IPS DF 4.7 (cell line): Measurements from ENCODE around the gene RASSF1.
"Not testable (repeated sequence)": the region's sequence is repeated elsewhere in the genome, so short reads cannot be mapped to it uniquely, and the experiment has no call there.

ENCODE experiments used
- DNase-seq: peaks from one replicate; pipeline ENCODE4 v3.0.0-alpha.2; 2013; ENCODE audit warnings: low spot score; ENCODE audit errors: extremely low read depth

The RASSF1 gene

DNA sequence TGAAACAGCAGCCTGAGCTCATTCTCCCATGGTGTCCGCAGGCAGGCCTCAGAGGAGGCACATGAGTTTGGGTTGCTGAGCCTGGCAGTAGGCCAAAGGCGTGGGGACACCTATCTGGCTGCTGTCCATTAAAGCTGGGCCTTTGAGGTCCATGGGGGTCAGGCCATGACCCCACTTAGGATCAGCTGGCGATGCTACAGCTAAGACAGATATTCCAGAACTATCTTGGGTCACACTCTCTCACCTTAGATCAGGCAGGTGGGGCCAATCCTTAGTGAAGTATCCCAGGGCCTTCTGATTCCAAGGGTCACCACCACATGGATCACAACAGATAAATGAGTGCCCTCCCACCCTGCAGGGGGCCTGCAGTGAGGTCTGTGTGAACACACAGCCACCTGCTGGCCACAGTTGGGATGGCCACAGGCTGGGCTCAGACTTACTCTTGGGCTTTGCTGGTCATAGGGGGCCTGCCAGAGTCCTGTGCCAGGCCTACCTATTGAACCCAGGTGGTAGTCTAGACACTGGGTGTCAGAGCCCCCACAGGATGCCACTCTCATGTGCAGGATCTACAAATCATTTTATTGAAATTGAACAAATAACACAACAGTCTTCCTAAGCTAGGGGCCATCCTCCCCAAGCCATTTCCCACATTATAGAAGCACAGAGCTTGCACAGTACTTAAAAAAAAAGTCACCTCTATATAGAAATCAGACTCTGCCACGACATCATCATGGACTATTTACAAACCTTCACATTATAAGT, 16.1 kb downstream of the RASSF1 start:
- DNase-seq, result no peak

DNA sequence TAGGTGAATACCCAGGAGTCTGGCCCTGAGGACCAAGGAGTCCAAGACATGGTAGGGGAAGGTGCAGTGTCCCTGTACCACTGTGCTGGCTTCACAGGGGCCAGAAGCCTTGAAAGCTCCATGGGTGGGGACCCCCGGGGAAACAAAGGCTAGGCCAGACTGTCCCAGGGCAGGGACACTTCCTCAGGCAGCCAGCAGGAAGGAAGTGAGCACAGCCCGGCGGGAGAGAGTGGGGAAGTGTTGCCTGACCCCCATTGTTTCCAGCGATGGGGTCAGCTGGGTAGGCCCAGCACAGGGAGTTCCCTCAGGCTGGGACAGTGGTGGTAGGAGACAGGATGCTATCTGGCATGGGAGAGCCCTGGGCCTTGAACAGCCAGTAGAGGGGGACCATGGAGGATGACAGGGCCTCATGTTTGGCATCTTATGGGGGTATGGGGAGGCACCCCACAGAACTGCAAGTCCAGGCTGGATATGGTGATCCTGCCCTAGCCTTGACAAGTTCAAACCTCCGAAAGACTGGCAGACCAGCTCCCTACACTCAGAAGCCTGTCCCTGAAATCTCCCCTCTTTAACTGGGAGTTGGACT, 16.9 kb downstream of the RASSF1 start:
- DNase-seq, result no peak

DNA sequence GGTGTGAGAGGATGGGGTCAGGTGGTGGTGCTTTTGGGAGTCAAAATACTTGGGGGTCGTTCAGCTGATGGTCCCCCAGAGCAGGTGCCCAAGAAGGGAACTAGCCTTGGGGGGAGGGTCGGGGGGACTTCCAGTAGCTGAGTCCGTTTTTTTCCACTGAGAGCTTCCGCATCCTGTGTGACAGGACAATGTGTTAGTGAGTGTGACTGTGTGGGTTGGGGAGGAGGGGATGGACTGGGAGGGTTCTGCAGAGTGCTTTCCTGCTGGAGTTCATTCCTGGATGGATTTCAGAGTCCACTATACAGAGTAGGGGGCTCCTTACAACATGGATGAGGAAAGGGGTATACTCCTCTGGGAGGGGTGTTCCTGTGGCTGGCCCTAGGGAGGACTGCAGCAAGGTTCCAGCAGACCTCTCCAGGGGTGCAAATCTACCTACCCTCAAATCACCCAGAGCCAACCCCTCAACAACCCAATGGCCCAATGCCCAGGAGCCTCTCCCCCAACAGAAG, 17.5 kb downstream of the RASSF1 start:
- DNase-seq, result no peak

DNA sequence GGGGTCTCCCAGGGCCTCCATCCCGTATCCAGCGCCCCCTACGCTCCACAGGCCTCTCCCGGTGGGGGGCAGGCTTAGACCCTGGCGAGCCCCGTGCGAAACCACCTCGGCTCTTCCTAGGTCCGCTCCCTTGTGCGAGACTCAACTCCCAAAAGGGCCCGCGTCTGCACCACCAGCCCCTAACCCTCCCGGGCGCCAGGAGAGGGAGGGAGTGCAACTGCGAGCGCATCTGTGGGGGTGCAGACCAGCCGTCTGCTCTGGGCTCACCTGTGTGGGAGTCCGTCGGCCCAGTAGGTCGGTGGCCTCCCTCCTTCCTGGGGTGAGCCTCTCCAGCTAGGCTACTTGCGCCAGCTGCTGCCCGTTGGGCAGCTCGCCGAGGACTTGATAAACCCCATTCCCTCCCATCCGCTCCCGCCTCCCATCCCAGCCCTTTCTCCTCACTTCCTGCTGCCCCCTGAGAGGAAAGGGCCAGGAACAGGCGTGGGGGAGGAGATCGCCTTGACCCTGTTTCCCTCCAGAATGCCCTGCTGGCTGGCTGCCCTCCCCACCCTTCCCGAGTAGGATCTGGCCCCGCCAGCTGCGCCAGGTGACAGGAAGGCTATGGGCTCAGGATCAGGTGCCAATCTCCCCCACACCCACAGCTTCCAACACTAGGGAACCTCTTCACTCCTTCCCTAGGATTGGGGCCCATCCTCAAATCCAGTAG, 18.1 kb downstream of the RASSF1 start, which contains the start of gene HYAL2:
HYAL2 (minus strand) TSS at position 360 of the 706 bp plus-strand sequence. CDS start 2,256 bp downstream, outside the sequence.
- DNase-seq, result no peak

DNA sequence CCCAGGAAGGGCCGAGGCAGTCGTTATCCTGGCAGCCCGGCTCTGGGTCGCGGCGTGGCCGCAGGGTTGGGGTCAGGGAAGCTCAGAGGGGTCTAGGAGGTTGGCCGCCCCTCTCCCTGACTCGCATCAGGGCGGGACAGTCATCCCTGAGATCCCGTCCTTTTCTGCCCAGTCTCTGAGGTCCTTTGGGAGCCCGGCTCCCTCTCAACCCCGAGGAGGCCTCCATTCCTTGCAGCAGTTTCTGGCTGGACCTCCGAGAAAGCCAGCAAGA, 18.6 kb downstream of the RASSF1 start:
- DNase-seq, result no peak

DNA sequence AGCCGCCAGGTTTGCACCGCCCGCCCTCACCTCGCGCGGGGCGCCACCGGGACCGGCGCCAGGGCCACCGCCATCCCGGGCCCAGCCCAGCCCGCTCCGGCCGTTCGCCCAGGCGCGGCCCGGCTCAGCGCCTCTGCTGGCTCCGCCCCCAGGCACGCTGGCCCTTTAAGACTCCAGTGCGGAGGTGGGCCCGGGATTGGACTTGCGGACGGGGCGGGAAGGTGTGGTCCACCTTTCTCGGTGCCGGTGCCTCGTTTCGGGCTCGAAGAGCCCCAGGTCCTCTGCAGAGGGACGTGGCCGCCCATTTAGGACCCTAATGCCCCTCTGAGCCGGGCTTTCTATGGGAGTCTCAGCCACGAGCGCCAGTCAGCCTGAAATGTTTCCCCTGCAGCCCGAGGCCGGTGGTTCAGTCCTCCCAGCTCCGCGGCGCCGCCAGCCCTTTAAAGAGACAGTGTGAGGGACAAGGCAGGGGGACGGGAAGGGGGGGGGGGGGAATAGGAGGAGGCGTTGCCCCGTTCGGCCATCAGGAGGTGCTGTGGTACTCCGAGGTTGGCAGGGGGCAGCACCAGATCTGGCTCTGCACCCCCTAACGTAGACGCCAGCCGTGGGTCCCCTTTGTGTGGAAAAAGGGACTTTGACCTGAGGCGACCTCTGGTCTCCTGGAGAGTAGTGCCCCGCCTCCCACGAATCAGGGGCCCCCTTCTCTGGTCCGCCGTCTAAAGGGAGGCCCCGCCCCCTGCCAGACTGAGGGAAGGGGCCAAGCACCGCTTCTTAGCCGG, 19.1 kb downstream of the RASSF1 start:
- no peak for DNase-seq

DNA sequence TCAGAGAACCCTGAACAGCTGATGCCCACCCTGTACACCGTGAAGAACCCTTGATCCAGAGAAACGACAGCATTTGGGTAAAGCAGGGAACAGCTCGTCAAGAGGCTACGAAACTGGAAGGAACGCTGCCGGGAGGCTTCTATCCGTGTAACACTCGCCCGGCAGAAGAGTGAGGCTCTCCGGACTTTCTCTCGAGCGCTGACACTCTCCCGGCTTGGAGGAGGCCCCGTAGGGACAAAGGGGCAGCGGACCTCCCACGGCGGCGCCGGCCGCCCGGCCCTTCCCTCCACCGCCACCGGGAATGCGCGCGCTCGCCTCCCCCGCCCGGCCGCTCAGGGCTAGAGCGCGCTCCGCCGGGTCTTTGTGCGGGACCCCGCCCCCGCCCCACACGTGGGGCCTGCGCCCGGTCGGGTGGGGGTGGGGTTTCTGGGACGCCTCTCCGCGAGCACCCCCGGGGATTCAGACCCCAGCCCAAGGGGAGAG, 19.7 kb downstream of the RASSF1 start:
- no peak for DNase-seq

DNA sequence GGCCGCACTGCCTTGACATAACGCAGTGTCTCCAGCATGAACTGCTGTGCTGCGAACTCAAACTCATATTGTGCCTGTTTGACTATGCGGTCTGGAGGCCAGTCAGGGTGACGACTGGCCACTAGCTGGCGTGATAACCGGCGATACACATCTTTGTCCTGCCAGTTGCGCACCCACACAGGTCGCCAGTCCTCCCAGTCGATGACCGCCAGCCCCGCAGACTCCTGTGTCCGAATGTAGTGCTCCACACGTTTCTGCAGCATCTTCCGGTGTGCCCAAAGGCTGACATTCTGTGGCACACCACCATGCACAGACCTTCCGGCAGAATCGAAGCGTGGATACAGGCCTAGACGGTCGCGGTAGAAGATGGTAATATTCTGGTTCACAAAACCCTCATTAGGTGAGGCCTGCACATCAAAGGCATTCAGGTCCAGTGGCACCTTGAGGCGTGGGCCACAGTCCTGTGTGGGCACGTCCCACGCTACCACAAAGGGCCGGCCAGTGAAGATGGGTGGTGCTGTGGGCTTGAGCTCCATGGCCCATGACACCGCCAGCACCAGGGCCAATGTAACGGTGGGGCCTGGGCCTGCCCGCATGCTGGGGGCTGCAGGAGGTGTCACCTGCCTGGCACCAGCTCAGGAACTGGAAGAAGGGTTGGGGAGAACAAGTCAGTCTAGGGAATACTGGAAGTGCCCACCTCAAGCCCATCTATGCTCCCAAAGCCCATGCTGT, 20.6 kb downstream of the RASSF1 start:
- no peak for DNase-seq

DNA sequence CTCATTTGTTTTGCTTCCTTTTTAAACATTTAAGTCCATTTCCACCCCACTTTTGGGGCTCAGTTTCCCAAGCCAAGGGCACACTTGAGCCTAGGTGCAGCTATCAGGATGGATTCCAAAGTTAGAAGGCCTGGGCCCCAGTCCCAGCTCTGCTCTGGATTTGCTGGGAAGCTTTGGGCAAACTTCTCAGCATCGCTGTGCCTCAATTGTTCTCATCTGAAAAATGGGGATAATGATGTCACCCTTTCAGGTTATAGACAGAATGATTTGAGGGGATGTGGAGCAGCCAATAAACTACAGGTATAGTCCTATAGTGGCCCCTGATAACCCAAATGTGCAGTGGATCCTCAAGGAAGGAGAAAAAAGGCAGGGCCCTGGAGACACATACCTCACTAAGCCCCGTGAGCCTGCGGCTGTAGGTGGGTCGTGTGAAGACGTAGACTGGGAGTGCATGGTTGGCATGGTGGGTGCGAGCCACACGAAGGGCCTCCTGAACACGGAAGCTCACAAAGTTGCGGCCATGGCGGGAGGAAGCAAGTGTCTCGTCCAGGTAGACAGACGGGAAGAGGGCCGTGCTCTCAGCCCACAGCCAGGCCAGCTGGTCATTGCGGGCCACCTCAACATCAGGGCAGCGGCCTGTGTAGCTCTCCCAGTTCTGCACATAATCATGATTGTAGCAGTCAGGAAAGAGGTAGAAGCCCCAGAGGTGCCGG, 21.3 kb downstream of the RASSF1 start:
- no peak for DNase-seq

DNA sequence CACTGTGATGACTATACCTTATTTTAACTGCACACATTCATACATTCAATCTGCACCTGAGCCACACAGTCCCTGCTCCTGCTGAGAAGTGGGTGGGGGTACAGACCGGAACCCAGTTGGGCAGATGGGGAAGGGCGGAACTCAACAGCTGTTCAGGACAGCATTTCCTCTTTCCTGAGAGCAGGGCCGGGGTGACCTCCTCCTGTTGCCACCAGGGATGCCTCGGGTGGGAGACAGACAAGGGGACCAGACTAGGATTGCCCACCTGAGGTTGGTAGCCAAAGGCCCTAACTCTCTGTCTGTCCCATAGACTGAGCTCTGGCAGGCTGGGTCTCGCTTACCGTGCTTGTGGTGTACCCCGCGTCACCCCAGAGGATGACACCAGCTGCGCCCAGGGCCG, 22.0 kb downstream of the RASSF1 start:
- no peak for DNase-seq

DNA sequence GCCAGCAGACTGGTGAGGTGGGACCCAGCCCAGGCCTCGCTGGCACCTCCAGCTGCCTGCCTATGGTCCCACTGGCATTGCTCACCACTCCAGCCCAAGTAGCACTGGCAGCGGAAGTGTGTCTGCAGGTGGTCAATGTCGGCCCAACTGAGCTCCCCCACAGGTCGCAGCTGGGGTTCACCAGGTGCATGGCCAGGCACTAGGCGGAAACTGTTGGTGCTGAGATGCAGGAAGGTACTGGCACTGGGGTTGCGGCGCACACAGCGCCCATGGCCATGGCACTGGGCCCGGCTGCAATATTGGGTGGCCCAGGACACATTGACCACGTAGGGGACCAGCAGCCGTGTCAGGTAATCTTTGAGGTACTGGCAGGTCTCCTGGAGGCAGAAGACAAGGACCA, 22.5 kb downstream of the RASSF1 start:
- no peak for DNase-seq

DNA sequence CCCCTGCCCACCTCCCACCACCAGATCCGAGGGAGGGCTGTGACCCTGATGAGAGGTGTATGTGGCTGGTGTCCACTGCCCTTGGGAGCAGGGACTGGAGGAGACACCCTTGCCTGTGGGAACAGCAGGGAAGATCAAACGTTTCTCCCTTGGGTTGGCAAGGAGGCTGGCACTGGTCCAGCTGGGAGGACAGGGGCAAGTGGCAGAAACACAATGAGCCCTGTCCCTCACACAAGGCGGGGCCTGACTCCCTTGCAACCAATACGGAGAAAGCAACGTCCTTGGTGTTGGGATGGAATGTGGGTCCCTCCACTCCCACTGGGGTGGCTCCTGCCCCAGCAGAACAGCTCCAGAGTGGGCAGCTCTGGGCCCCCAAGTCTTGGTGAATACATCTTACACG, 23.3 kb downstream of the RASSF1 start:
- no peak for DNase-seq

DNA sequence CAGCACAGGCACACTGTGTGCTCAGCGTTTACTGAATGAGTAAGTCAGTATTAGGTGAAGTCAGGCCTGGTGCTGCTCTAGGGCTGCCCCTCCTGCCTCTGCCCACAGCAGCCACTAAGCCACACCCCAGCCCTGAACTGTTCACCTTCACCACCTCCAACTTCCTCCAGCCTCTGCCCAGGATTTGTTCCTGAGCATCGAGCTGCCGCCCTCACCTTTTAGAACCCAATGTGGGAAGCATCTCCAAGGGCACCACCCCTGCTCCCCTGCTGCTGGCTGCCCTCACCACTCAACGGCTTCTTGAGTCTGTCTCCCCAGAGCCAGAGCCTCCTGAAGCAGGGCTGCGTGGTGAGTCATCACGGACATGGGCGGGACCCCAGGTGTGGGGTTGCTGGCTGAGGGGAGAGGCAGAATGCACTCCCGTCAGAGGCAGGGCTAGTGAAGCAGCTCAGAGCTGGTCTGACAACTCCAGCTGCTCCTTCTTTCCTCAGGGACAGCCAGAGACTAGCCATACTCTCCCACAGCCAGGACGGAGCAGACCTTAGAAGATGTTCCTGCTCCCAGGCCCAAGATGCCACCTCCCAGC, 23.9 kb downstream of the RASSF1 start:
- no peak for DNase-seq

DNA sequence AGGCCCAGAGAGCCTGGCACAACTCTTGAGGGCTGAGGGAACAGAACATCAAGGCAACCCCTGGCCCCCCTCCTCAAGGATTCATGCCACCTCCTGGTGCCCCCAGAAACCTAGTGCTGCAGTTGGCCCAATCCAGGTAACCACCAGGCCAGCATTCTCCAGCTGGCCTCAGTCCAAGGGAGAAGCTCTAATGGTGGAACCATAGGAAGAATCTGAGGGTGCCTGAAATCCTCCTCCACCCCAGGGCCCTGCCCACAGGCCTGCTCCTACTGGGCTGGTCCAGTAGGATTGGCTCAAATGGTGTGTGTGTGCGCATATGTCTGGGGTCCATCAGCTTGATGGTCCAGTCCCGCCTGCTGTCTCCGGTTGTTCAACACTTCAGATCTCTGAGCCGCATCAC, 25.8 kb downstream of the RASSF1 start:
- DNase-seq, result no peak

DNA sequence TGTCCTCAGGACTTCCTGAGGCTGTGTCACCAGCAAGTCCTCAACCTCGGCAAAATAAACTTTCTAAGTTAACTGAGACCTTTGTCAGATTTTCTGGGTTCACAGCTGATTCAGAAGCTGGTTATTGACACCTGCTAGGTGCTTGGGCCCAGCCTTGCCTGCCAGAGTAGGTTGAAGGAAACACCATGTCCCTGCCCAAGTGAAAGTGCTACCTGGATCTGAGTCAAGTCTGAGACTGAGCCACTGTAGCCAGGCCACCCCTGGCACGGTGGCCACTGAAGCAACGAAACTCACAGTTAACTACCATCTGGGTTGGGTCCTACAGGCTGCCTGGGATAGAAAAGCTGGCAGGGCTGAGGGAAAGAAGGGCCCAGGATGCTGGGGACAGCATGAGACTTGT, 26.3 kb downstream of the RASSF1 start:
- no peak for DNase-seq

DNA sequence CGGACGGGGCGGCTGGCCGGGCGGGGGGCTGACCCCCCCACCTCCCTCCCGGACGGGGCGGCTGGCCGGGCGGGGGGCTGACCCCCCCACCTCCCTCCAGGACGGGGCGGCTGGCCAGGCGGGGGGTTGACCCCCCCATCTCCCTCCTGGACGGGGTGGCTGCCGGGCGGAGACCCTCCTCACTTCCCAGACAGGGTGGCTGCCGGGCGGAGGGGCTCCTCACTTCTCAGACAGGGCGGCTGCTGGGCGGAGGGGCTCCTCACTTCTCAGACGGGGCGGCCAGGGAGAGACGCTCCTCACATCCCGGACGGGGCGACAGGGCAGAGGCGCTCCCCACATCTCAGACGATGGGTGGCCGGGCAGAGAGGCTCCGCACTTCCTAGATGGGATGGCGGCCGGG, 28.6 kb downstream of the RASSF1 start:
- DNase-seq, result not testable (repeated sequence)

DNA sequence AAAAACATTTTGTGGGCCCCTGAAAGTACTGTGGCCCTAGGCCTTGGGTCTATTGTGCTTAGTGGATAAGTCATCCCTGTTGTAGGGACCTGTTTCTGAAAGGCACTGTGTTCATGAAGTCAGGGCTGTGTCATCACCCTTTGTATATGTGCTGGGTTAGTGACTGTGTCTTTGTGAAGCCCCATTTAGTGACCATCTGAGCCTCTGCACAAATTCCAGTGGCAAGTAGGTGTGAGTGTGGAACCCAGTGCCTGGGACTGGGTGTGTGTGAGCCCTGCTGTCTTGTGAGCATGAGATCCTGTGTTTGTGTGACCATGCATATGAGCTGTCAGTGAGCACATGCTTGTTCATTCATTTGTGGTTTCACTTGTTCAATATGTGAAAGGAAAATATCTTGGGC, 36.0 kb downstream of the RASSF1 start:
- DNase-seq, result no peak

DNA sequence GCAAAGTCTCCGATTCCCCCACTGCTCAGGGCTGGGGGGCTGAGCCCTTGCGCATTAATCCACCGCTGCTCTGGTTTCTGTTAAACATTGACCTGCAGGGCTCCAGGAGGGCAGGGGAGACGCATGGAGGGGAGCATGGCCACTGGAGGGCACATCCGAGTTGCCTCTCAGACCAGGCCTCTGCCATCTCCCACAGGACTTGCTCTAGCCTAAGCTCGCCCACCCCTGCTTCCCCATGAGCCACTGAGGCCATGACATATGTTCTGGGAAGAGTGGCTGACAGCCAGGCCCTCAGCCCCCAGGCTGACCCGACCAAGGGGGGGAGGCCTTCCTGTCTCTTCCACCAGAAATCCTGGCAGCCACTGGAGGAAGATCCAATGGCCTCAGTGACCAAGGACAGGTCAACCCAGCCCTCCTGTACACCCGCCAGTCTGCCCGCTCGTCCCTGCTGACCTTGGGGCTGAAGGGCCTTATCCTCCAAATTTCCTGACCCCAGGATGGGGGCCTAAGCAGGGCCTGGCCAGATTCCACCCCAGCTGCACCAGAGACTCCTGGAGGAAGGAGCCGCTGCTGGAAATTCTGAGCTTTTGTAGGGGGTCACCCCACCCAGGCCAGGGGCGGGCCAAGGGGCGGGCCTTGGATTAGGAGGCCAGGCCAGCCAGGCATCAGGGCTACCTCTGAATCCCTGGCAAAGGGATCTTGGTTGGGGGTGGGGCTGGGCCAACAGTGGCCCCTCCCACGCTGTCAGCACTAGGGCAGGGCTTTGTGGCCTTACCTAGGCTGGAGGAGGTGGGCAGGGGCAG, 37.4 kb downstream of the RASSF1 start, which contains the start of gene HYAL1:
HYAL1 (minus strand) TSS at position 562 of the 803 bp plus-strand sequence. CDS start 618 bp downstream, outside the sequence.
- DNase-seq, result no peak
